Panc1 (cell line): Measurements from ENCODE around the gene AGO1. TPM values are rescaled to one million over a fixed set of nuclear protein-coding genes. Genes with fewer than 3 reads are reported as not detected.

Experiments used
- ATAC-seq: fragments of 200-7000 bp; cut with Tn5 transposase; 2 replicates; pipeline ENCODE4 v1.9.1; 2020; ENCODE audit warnings: mild to moderate bottlenecking, moderate library complexity
- BruUV-seq: library from RNA; stranded (reverse); fragments of 400-500 nt; replicated peaks from 2 replicates; lab custom pipeline; 2021; lab: Mats Ljungman, UMichigan
- CTCF ChIA-PET: fragments of 300-600 bp; sonication (Branson Sonifier 250); formaldehyde crosslinking; loops from one replicate; lab custom pipeline; 2022; ENCODE audit warnings: antibody characterized with exemption; lab: Charles Lee
- POLR2A ChIA-PET: fragments of 300-600 bp; sonication (Branson Sonifier 250); formaldehyde crosslinking; loops from one replicate; lab custom pipeline; 2022; ENCODE audit warnings: antibody characterized with exemption; lab: Charles Lee
- DNase-seq: peaks from one replicate; pipeline ENCODE4 v3.0.0-alpha.2; 2010; ENCODE audit warnings: low read depth, low spot score
- H3K27ac ChIP-seq: 2 replicates; pipeline ENCODE4 v1.5.1; 2011; ENCODE audit warnings: mild to moderate bottlenecking, low read length, inconsistent platforms
- H3K27me3 ChIP-seq: fragments of 200-500 bp; sonication (Bioruptor generic); 2 replicates; pipeline ENCODE4 v1.6.0; 2014; ENCODE audit warnings: low read length, inconsistent platforms; ENCODE audit not compliant: control insufficient read depth, insufficient read depth
- H3K36me3 ChIP-seq: fragments of 200-500 bp; sonication (Bioruptor generic); 2 replicates; pipeline ENCODE4 v1.5.1; 2014; ENCODE audit warnings: inconsistent platforms, mild to moderate bottlenecking, low read length, moderate library complexity; ENCODE audit not compliant: control insufficient read depth, insufficient read depth
- H3K4me1 ChIP-seq: 2 replicates; pipeline ENCODE4 v1.5.1; 2011; ENCODE audit warnings: inconsistent platforms, mild to moderate bottlenecking, low read length, moderate library complexity; ENCODE audit not compliant: control insufficient read depth, insufficient read depth
- H3K4me3 ChIP-seq, 2 experiments: 2 replicates each; pipeline ENCODE4 v1.5.1; 2011 to 2012; ENCODE audit warnings: low read depth in 2 of 2, low read length in 2 of 2, mild to moderate bottlenecking in 2 of 2, inconsistent platforms in 1 of 2, moderate library complexity in 1 of 2
- H3K9me3 ChIP-seq: fragments of 200-500 bp; sonication (Bioruptor generic); 2 replicates; pipeline ENCODE4 v1.5.1; 2014; ENCODE audit warnings: low read depth, mild to moderate bottlenecking, inconsistent platforms, low read length, moderate library complexity; ENCODE audit not compliant: control insufficient read depth, insufficient read depth
- CTCF ChIP-seq: fragments of 450-650 bp; IDR thresholded peaks from 2 replicates; pipeline ENCODE4 v1.5.1; 2017; ENCODE audit warnings: mild to moderate bottlenecking
- POLR2AphosphoS5 ChIP-seq: IDR thresholded peaks from 2 replicates; pipeline ENCODE4 v1.6.1; 2012; ENCODE audit warnings: mild to moderate bottlenecking, low read depth, low read length, moderate library complexity
- REST ChIP-seq, 2 experiments: IDR thresholded peaks; 2 replicates each; pipeline ENCODE4 v1.6.1; 2011 to 2012; ENCODE audit warnings: low read depth in 2 of 2, control low read depth in 1 of 2, low read length in 1 of 2, mild to moderate bottlenecking in 1 of 2, moderate library complexity in 1 of 2; ENCODE audit not compliant: insufficient read depth in 1 of 2
- SIN3A ChIP-seq: IDR thresholded peaks from 2 replicates; pipeline ENCODE4 v1.6.1; 2012; ENCODE audit warnings: low read depth, mild to moderate bottlenecking, low read length, moderate library complexity, borderline replicate concordance; ENCODE audit not compliant: insufficient read depth
- TCF7L2 ChIP-seq: IDR thresholded peaks from 2 replicates; pipeline ENCODE4 v1.6.1; 2011; ENCODE audit warnings: mild to moderate bottlenecking, low read depth, low read length, inconsistent platforms
- in situ Hi-C: cut with HindIII; loops from 2 replicates; pipeline ENCODE4 v1.10.0; 2016; ENCODE audit warnings: low sequenced_read_pairs, low pct_unique_long_range_greater_than_20kb
- intact Hi-C: fragments of 100-400 bp; cut with micrococcal nuclease; formaldehyde crosslinking; loops from one replicate; pipeline ENCODE4 v1.10.0; 2022; ENCODE audit not compliant: unreplicated experiment
- total RNA-seq: library from RNA; stranded (reverse); gene quantifications from one replicate; pipeline ENCODE4 v1.2.1, GENCODE V29; 2021; ENCODE audit not compliant: unreplicated experiment

AGO1 gene
- total RNA-seq, 1 experiment from 2014 or later: 40.1 TPM

- in situ Hi-C loops: no loop called here
- H3K4me1 ChIP-seq: no peaks in the 10 kb centered on the region
- no peak for TF ChIP-seq CTCF
- no peak for TF ChIP-seq SIN3A
- TF ChIP-seq POLR2AphosphoS5: no peak
- TF ChIP-seq REST (IDR thresholded peaks at IDR 0.05; ENCODE audit: insufficient read depth in 1 of 2, low read depth in 2 of 2, low read length in 1 of 2): no peak
- TF ChIP-seq TCF7L2: no peak
- BruUV-seq: no TSS peak
- no peaks in the 10 kb centered on the region for H3K36me3 ChIP-seq
- H3K4me3 ChIP-seq: no peak overlapping the region
- intact Hi-C loops: no loop called here
- H3K27me3 ChIP-seq: no peaks in the 10 kb centered on the region
- DNase-seq (no peak), ATAC-seq (no peak)
- POLR2A ChIA-PET: no interaction called here
- no peaks in the 10 kb centered on the region for H3K9me3 ChIP-seq
- CTCF ChIA-PET: no interaction called here
- no peak overlapping the region for H3K27ac ChIP-seq
Observed at GRCh38 chr1:35945327-35945726, 62.3 kb downstream of the AGO1 start.

- in situ Hi-C loops: no loop called here
- no TSS peak for BruUV-seq
- ChIA-PET CTCF (no interaction called here), POLR2A (no interaction called here)
- Histone ChIP-seq H3K9me3 (no peaks in the 10 kb centered on the region), H3K4me1 (no peaks in the 10 kb centered on the region), H3K4me3 (no peak overlapping the region), H3K36me3 (no peaks in the 10 kb centered on the region), H3K27ac (no peak overlapping the region), H3K27me3 (no peaks in the 10 kb centered on the region)
- DNase-seq (no peak), ATAC-seq (no peak)
- TF ChIP-seq SIN3A (no peak), REST (IDR thresholded peaks at IDR 0.05; ENCODE audit: insufficient read depth in 1 of 2, low read depth in 2 of 2, low read length in 1 of 2) (no peak), CTCF (no peak), POLR2AphosphoS5 (no peak), TCF7L2 (no peak)
- intact Hi-C loops: no loop called here
Observed at GRCh38 chr1:35947547-35947946, 64.5 kb downstream of the AGO1 start.
